Urinary bladder (tissue), 4 donors: ENCODE data around the gene STAC2. TPM values are rescaled to one million over a fixed set of nuclear protein-coding genes. Genes with fewer than 3 reads are reported as not detected.

Experiments
- DNase-seq: peaks from one replicate; pipeline ENCODE4 v3.0.0-alpha.2; 2015; ENCODE audit errors: extremely low spot score
- H3K27ac ChIP-seq: one replicate; pipeline ENCODE4 v1.5.1; 2013; ENCODE audit warnings: low read depth, mild to moderate bottlenecking, moderate library complexity
- H3K36me3 ChIP-seq: one replicate; pipeline ENCODE4 v1.6.1; 2013; ENCODE audit warnings: mild to moderate bottlenecking, moderate library complexity; ENCODE audit not compliant: insufficient read depth
- H3K4me1 ChIP-seq: one replicate; pipeline ENCODE4 v1.6.1; 2013; ENCODE audit warnings: mild to moderate bottlenecking, moderate library complexity; ENCODE audit not compliant: insufficient read depth
- H3K4me3 ChIP-seq: one replicate; pipeline ENCODE4 v1.5.1; 2013; ENCODE audit warnings: low read depth, low read length
- WGBS: extraction: QIAGEN DNeasy Blood & Tissue Kit; methylation state at CpG from one replicate; pipeline ENCODE4 v1.1.7; 2013; 5-methylcytosine and 5-hydroxymethylcytosine counted together
- polyA plus RNA-seq: library from polyadenylated mRNA; stranded (reverse); fragments of 200-250 nt; gene quantifications from one replicate; pipeline ENCODE4 v1.2.3, GENCODE V29; 2013
- total RNA-seq: library from RNA; depleted of rRNA; stranded (reverse); fragments of >200 nt; gene quantifications from one replicate; pipeline ENCODE4 v1.2.3, GENCODE V29; 2014
- donor health status: healthy with polysubstance abuse.
- donor health status: healthy.

The STAC2 gene
- total and polyA plus RNA-seq, 2 donors = 0.32 to 1.1 TPM

- no peaks in the 10 kb centered on the region for H3K4me1 ChIP-seq
- DNase-seq = no peak
- WGBS = 28% methylated on average over 16 of the region's 16 CpGs
- no peak overlapping the region for H3K4me3 ChIP-seq
- H3K27ac ChIP-seq = no peak overlapping the region
- H3K36me3 ChIP-seq = no peaks in the 10 kb centered on the region
Measured at GRCh38 chr17:39239640-39240314, 14.0 kb upstream of the STAC2 start.

DNA sequence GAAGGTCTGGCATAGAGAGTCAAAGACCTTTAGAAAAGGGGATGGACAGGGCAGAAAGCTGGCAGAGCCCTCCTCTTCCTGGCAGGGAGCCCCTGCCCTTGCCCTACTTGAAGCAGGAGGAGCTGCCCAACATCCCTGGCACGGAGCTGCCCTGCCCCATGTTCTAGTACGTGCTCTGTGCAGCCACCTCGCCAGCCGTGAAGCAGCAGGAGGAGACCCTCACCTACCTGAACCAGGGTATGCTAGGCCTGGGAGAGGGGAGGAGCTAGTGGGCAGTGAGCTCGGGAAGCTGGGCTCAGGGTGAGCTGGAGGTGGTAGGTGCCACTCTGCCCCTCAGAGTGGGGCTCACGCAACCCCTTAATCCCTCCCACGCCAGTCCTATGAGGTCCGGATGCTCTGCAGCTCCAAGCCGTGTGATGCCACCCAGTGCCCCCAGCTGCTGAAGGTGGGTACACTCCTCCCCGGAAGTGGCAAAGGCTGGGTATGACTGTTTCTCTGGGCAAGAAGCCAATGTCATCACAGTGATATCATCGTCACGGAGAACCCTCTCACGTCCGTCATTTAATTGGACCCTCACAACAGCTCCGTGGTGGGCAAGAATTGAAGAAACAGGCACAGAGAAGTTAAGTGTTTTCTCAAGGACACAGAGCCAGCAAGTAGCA is 12.7 kb upstream of the STAC2 start:
- no peak overlapping the region for H3K4me3 ChIP-seq
- DNase-seq = no peak
- 51% methylated on average over 15 of the region's 15 CpGs for WGBS
- H3K36me3 ChIP-seq = no peaks in the 10 kb centered on the region
- H3K27ac ChIP-seq = no peak overlapping the region
- no peaks in the 10 kb centered on the region for H3K4me1 ChIP-seq

GRCh38 chr17:39237586-39237985 is 11.8 kb upstream of the STAC2 start:
- WGBS = 68% methylated on average over 7 of the region's 7 CpGs
- no peaks in the 10 kb centered on the region for H3K36me3 ChIP-seq
- H3K27ac ChIP-seq = no peak overlapping the region
- no peak for DNase-seq
- H3K4me3 ChIP-seq = no peak overlapping the region
- no peaks in the 10 kb centered on the region for H3K4me1 ChIP-seq

- 79% methylated on average over 6 of the region's 6 CpGs for WGBS
- Histone ChIP-seq H3K4me3 (no peak overlapping the region), H3K4me1 (no peaks in the 10 kb centered on the region), H3K36me3 (no peaks in the 10 kb centered on the region), H3K27ac (no peak overlapping the region)
- no peak for DNase-seq
Measured at GRCh38 chr17:39236981-39237441, 11.3 kb upstream of the STAC2 start.

DNA sequence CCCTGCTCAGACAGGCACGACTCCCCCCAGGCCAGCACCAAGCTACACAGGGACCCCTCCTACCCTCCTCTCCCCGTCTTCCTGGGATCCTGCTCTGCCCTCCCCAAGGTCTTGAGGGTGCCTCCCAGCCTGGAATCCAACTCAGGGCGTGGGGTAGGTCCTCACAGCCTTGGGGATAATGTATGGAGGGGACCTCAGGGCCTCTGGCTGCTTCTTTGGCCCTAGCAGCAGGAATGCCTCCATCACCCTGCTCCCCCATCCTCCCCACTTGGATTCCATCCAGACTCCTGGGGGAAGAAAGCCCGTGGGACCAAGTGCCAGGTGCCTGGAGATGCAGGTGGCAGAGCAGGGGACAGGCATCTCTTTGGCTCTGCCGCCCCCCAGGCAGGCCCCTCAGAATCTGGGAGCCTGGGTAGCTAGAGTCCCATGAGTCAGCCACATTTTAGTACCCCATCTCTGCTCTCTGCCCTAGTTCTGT is 10.7 kb upstream of the STAC2 start:
- H3K4me3 ChIP-seq = no peak overlapping the region
- no peaks in the 10 kb centered on the region for H3K36me3 ChIP-seq
- WGBS = 42% methylated on average over 5 of the region's 5 CpGs
- H3K27ac ChIP-seq = no peak overlapping the region
- no peaks in the 10 kb centered on the region for H3K4me1 ChIP-seq
- DNase-seq = no peak

DNA sequence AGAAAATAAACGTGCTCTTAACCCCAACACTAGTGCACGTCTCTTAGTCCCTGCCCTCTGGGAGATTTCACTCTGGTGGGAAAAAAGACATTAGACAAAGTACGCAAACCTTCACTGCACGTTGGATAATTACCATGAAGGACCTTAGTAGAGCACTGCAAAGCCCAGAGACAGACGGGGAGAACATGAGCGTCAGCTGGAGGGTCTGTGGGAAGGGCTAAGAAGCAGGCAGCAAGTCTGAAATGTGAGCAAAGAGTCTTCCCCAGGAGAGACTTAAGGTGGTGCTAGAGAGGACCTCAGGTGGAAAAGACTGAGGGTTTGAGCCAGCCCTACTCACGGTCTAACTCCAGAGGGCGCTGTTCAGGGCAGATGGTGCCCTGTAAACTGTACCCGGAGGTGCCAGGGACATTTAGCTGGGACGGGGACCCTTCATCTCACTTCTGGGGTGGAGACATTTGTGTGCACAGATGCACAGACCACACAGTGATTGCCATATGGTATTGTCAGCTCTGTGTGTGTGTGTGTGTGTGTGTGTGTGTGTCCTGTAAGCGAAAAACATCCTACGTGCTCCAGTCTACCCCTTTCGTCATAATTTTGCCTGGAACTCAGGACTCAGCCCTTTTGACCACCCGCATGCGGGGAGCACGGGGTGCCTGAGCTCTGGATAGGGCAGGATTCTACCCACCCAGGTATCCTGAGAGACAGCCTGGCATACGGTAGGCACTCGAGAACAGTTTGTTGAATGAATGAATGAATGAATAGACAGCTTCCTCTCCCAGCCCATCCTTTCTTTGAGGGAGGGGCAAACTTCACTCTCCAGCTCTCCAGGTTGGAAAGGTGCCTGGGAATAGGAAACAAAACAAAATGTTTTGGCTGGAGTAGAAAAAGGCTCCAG is 10.1 kb upstream of the STAC2 start:
- 32% methylated on average over 18 of the region's 18 CpGs for WGBS
- Histone ChIP-seq H3K27ac (no peak overlapping the region), H3K36me3 (no peaks in the 10 kb centered on the region), H3K4me3 (no peak overlapping the region), H3K4me1 (no peaks in the 10 kb centered on the region)
- no peak for DNase-seq

- Histone ChIP-seq H3K27ac (no peak overlapping the region), H3K36me3 (no peaks in the 10 kb centered on the region), H3K4me1 (no peaks in the 10 kb centered on the region), H3K4me3 (no peak overlapping the region)
- DNase-seq = no peak
- WGBS = 10% methylated on average over 22 of the region's 22 CpGs
Measured at GRCh38 chr17:39231591-39232551, 6.1 kb upstream of the STAC2 start.

- Histone ChIP-seq H3K4me1 (no peaks in the 10 kb centered on the region), H3K36me3 (no peaks in the 10 kb centered on the region), H3K4me3 (no peak overlapping the region), H3K27ac (no peak overlapping the region)
- no peak for DNase-seq
- 55% methylated on average over 10 of the region's 10 CpGs for WGBS
Measured at GRCh38 chr17:39231091-39231561, 5.4 kb upstream of the STAC2 start.

- Histone ChIP-seq H3K4me1 (no peaks in the 10 kb centered on the region), H3K36me3 (no peaks in the 10 kb centered on the region), H3K27ac (no peak overlapping the region), H3K4me3 (no peak overlapping the region)
- 37% methylated on average over 1 of the region's 1 CpG for WGBS
- no peak for DNase-seq
Measured at GRCh38 chr17:39230361-39230760, 4.6 kb upstream of the STAC2 start.

GRCh38 chr17:39229274-39229913 is 3.6 kb upstream of the STAC2 start:
- WGBS = 60% methylated on average over 11 of the region's 11 CpGs
- H3K27ac ChIP-seq = no peak overlapping the region

GRCh38 chr17:39227364-39227919 is 1.7 kb upstream of the STAC2 start:
- H3K36me3 ChIP-seq = no peaks in the 10 kb centered on the region
- no peak for DNase-seq
- H3K27ac ChIP-seq = no peak overlapping the region
- H3K4me3 ChIP-seq = no peak overlapping the region
- H3K4me1 ChIP-seq = no peaks in the 10 kb centered on the region
- WGBS = 61% methylated on average over 2 of the region's 2 CpGs

More at GRCh38 chr17:39229274-39229913, 3.6 kb upstream of the STAC2 start:
- H3K4me1 ChIP-seq = no peaks in the 10 kb centered on the region
- H3K36me3 ChIP-seq = no peaks in the 10 kb centered on the region
- no peak for DNase-seq
- no peak overlapping the region for H3K4me3 ChIP-seq
